HG03442 (cell line): ENCODE results near the gene LZTFL1.

Experiments used
- ATAC-seq: cut with Tn5 transposase; IDR thresholded peaks from one replicate; pipeline ENCODE4 v1.9.1; 2021; ENCODE audit warnings: mild to moderate bottlenecking, moderate library complexity; ENCODE audit not compliant: unreplicated experiment

LZTFL1 gene

DNA sequence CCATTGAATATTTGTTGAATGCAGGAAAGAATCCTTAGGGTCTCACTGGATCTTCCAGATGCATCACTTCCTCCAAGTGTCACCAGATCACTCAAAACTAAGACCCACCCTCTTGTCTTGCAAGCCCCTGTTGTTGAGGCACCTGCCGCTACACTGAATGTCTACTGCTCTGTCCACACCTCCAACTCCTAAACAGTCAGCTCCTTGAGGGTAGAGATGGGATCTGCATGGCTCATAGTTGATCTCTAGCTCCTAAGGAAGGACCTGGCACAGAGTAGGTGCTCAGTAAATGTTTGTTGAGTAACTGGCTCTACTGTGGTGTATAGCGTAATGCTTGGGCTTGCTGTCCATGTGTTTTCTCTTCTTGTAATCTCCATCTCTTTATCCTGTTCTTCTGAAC lies 54.4 kb downstream of the LZTFL1 start:
- ATAC-seq: no peak

DNA sequence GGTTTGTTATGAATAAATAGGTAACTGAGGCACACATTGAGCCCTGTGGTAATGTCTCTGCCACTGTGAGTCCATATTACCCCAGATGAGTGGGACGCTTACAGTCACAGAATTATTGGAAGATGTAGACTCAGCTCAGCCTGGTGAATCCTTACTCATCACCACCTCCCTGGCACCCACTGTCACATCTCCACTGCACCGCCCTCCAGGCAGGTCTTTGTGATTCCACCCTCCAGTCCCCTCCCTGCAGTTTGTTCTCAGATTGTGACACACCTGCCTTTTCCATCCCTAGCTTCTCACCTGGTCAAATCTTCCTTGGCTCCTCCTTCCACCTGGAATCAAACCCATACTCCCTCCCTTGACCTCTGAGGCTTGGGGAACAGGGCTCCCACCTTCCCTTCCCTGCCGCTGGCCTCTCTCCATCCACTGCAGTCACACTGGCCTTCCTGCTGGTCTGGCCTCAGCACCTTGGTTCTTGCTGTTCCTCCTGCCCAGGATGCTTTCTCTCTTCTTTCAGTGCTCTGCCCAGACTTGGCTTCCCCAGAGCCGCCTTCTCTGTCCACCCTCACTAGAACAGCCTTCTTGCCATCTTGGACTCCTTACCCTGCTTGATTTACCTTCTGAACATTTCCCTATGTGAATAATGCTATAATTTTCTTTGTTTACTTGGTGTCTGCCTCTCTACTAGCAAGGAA lies 55.0 kb downstream of the LZTFL1 start:
- no peak for ATAC-seq

DNA sequence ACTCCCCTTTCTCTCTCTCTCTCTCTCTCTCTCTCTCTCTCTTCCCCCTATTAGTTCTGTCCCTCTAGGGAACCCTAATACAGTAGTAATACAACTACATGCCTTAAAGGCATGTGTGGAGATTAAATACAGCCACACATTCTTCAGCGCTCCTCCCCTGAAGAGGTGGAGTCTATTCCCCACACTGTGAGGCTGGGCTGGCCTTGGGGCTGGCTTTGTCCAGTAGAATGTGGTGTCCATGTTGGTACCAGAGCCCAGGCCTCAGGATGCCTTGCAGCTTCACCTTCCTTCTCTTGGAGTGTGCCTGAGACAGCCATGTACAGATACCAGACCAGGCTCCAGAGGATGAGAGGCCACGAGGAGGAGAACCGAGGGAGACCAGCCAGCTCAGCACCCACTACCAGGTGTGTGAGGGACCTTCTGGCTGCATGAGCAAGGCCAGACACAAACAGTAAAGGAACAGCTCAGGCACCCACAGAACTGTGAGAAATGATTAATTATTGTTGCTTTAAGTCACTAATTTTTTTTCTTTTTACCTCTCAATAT lies 56.2 kb downstream of the LZTFL1 start:
- no peak for ATAC-seq

DNA sequence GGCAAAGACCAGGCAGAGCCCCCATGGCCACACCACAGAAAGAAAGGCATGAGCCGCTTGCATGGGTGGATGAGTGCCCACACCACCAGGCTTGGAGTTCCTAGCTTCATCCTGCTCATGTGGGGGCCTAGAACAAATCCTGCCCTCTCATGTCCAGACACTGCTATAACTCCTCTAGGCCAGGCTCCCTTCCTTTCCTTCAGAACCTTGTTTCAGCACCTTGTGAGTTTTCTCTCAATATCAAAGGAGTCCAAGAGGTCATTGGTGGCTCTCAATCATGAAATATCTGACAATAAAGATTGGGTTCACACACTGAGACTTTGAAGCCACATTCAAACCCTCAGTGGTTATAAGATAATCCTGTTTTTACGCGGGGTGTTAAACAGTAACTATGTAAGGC lies 58.3 kb downstream of the LZTFL1 start:
- no peak for ATAC-seq

DNA sequence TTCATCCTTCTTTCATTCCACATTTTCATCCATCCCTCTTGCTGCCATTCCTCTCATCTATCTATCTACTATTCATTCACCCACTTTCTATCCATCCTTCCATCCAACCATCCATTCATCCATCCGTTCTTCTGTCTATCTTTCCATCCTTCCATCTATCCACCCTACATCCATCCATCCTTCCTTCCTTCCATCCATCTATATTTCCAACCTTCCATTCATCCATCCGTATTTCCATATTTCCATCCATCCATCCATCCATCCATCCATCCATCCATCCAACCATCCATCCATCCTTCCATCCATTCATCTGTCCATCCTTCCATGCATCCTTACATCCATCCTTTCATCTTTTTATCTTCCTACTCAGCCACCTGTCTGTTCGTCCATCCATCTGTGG lies 59.5 kb downstream of the LZTFL1 start:
- ATAC-seq: no peak

DNA sequence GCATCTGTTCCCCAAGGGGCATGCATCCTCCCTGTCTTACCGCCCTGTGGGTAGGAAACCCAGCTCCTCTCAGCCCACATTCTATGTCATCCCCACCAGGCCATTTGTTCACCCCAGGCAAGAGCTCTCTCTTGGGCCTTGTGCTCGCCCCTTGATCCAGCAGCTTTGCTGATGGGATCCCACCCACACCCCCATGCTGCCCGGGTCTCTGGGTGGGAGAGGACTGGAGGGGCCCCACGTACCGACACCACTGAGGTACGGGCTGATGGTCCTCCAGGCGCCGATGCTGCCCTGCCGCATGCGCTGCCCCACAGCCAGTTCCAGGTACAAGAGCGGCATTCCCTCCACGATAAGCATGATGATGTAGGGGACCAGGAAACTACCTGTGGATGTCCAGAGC lies 60.1 kb downstream of the LZTFL1 start:
- no peak for ATAC-seq

DNA sequence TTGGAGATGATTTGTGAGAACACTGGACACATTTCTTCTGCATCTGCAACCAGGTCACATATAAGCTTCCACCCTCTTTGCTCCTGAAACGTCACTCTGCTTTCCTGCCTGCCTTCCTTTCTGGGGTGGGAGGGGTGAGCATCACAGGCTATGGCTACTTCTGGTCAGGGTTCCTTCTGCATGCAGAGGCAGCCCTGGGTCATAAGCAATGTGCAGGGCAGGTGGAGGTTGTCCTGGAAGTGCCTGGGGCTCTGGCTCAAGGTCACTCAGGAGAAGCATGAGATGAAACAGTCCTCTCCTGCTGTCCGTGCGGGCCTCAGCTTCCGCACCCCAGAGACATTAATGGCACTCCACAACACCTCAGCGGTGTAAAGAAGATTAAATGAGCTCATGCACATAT lies 60.6 kb downstream of the LZTFL1 start:
- ATAC-seq: no peak

DNA sequence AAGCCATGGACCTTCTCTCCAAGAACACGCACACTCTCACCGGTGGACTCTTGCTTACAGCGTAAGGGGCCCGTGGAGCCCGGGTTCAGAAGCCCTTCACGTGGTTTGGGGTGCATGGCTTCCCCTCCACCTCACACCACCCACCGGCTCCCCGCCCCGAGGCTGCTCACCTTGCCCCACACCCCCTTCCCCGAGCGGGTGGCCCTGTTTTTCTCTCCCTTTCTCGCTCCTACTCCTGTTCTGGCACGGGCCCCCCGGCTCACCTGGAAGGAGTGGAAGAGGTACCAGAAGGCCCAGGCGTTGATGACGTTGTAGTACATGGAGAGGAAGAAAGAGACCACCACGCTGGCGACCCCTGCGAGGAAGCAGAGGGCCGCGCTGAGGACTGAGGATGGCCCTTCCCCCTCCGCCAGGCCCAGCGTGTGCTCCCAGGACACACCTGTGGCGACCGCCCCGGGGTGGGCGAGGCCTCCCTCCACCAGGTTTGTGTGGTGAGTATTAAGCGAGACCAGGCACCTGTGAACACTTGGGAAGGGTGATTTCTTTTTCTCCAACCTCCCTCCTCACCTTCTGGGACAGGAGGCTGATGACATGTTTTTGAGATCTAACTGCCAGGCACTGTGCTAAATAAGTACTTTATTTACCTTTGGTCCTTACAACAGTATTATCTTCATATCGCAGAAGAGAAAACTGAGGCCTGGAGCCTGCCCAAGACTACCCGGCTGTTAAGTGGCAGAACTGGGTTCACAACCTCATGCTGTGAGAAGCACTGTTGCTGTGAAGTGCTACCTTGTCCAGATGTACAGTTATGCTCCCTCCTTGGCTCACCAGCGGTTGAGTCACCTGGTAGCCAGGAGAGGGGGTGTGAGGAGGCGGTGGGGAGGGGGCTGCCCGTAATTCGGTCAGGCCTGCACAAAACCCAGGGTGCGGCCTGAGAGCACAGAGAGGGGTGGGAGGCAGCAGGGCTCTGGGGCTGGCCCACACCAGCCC lies 61.9 kb downstream of the LZTFL1 start:
- ATAC-seq: no peak

DNA sequence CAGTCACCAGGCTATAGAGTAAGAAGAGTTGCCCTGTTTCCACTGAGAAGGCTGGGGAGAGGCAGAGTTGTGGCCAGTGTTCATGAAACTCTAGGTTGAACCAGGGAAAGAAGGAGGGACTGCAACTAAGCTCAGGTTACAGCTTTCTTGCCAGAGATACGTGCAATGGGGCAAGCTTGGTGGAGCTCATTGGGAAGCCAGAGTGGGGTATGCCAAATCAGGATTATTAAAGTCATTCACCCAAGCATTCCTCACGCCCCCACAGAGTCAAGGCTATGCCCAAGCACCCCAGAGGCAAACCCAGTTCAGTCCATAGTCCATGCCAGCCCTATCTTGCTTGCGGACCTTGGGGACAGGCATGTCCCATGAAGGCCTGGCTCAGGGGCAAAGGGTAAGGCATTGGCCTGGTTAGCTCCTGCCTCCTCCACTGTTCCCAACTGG lies 63.1 kb downstream of the LZTFL1 start:
- ATAC-seq: no peak

DNA sequence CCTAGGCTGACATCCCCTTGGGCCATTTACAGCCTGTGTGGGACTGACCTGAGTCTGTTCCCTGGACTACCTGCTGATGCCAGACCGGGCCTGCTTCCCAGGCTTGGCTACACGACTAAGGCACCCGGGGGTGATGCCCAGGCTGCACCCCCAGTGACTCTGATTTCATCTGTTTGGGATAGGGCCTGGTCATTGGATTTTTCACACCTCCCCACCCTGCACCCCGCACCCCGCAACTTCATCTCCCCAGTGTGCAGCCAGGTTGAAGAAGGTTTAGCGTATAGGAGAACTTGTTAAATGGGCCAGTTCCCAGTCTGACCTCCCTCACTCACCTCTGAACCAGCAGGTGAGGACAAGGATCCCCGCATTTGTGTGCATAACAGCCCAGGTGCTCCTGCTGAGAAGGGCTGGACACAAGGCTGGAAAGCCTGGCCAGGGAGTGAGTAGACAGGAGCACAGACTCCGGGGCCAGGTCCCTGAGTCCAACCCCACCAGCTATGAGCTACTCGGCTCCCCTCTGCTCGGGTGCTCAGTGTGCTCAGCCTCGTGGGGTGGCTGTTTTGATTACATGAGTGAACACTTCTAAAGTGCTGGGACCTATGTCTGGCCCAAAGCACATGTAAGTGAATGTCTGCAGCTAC lies 64.1 kb downstream of the LZTFL1 start:
- no peak for ATAC-seq

DNA sequence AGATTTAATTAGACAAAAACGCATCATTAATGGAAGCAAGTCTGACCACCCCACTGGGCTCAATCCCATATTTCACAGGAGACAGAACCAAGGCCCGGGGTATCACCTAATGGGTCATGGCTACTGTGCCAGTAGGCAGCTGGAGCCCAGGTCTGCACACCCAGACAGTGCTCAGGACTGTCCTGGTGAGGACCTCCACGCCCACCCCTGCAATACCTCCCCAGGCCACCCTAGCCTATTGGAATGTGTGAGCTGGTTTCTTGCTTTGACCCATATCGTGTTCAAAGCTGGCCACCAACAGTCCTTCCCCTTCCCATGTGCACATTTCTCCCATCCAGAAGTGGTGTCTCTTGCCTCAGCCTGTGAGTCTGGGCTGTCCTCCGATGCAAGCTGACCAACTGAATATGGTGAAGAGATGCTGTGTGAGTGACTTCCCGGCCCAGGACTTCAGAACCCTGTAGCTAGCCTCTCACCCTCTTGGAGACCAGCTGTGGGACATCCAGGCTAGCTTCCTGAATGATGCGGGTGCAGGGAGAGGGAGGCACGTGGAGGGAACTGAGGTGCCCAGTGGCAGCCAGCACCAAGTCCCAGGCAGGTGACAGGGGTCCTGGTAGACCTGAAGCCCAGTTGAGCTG lies 64.7 kb downstream of the LZTFL1 start:
- ATAC-seq: no peak

DNA sequence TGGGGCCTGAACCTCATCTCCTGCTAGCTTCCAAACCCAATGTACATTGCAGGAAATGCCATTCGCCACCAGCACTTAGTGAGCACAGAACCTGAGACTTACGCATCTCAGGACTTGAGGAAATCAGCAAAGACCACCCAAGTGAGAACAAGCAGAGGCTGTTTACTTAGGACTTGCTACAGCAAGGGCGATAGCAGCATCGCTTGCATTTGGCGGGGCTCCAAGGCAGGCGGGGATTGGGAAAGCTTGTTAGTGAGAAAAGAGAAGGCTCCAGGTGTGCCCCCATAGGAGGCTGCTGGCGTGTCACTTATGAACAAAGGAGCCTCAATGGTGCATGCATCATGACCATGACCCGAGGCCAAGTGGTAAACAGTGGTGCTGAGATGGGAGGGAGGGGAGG lies 65.3 kb downstream of the LZTFL1 start:
- no peak for ATAC-seq

DNA sequence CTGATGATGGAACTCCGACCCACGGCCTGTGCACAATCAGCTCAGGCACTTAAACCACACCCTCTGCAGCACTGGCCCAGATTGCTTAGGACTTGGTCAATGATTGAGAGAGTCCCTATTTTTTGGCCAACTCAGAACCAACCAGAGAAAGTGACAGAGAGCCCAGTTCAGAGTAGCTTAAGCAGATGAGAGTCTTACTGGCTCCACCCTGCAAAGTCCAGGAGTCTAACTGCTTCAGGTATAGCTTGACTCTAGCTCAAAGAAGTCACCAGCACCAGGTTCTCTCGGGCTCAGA lies 65.7 kb downstream of the LZTFL1 start:
- no peak for ATAC-seq

DNA sequence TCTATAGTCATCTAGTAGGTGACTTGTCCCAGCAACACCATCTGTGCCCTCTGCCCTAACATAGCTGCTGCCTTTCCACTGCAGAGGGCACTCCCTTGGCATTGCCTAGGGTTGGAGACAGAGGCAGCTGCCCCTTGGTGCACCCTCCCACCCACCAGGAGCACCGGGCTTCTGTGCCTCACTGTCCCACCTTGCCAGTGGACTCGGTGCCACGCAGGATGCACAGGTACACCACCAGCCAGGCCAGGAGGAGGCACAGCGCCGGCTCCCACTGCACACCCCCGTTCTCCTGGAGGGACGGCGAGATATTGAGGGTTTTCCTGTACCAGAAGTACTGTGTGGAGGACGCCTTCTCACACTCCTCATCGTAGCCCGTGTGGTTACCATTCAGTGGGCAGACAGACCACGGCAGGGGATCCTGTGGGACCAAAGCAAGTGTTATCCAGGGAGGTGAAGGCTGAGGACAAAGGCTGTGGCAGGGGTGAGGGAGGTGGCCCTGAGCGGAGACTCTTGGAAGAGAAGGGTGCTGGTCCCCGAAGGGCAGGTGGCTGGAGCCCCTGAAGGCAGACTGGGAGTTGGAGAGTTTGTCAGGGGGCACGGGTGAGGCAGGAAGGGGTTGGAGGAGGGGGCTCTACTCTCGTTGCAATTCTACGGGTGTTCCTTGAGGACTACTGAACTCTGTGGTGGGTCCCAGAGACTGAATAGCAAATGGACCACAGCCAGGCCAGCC lies 66.2 kb downstream of the LZTFL1 start:
- ATAC-seq: no peak

DNA sequence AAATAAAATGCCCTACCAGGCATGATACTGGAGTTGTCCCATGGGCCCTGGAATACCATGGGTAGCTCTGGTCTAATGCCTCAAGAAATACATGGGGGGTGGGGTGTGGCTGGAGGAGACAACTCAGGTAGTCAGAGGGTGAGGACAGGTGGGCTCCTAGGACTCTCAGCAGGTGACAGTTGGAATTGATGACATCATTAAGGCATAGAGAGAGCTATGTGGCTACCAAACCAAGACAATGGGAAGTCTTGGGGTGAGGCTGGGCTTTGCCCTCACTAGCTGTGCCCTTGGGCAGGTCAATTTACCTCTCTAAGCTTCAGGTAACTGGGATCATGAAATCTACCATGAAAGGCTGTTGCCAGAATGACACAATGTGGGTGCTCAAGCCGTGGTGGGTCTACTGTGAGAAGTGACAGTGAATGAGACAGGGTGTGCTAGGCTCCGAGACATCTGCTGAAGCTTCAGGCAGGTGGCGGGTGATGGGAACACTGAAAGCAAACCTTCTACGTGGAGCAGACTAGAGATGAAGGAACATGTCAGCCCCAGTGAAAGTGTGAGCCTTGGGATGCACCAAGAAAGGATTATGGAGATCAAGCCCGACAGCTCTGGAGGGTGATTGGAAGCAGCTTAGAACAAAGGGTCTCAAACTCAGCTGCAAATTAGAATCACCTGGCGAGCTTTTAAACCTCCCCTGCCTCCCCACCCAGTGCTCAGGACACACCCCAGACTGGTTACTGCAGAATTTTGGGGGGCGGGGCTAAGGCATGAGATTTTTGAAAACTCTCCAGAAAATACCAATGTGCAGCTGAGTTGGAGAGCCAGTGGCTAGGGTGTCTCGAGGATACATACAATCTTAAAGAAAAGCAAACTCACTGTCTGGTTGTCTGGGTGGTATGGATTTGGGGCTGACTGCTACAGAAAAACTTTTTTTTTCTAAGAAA lies 67.1 kb downstream of the LZTFL1 start:
- ATAC-seq: no peak

DNA sequence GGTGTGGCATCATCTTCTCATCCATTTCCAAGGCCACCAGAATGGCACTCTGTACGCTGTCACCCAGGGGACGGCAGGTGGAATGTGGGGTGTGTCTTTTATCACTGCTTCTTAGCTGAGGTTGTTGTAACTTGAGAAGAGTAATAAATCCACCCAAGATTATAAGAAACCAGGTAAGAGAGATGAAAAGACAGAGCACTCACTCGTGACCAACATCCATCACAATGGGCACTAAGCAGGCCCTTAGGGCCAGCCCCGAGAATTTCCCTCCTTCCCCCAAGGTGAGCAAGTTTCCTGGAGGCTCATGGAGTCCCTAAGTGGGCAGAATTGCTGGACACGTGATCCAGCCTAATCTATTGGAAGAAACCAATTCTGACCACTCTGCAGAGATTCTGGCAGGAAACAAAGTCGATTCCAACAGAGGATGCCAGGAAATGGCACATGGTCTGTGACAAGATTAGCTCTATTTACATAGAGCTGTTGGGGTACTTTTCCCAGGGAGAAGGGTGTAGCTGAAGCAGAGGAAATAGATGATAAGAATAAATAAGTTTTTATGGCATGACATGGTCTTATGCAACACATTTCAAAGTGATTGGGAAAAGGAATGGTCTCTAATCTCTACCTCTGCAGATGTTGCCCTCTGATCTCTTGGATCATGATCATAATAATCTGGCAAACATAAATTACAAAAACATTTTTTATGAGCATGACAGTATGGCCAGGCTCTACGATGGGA lies 68.0 kb downstream of the LZTFL1 start:
- no peak for ATAC-seq
